Keratinocyte (primary cell): Measurements from ENCODE around the gene C1orf122.

Experiments
- EZH2 ChIP-seq: IDR thresholded peaks from one replicate; pipeline ENCODE4 v1.6.1; 2012; ENCODE audit warnings: inconsistent platforms, mild to moderate bottlenecking, low read length, moderate library complexity
- TF ChIP-seq, protein P1 (sequence below), 3 experiments: IDR thresholded peaks in 1 of 3; conservative IDR thresholded peaks in 1 of 3; optimal IDR thresholded peaks in 1 of 3; 2 replicates in 2 of 3; 3 replicates in 1 of 3; pipeline versions ENCODE3 to v1.5.1; 2011; ENCODE audit warnings: low read length in 3 of 3, mild to moderate bottlenecking in 3 of 3, moderate library complexity in 2 of 3, control low read depth in 1 of 3, inconsistent platforms in 1 of 3; ENCODE audit not compliant: insufficient read depth in 2 of 3; ENCODE audit errors: extremely low read depth in 1 of 3

DNA sequence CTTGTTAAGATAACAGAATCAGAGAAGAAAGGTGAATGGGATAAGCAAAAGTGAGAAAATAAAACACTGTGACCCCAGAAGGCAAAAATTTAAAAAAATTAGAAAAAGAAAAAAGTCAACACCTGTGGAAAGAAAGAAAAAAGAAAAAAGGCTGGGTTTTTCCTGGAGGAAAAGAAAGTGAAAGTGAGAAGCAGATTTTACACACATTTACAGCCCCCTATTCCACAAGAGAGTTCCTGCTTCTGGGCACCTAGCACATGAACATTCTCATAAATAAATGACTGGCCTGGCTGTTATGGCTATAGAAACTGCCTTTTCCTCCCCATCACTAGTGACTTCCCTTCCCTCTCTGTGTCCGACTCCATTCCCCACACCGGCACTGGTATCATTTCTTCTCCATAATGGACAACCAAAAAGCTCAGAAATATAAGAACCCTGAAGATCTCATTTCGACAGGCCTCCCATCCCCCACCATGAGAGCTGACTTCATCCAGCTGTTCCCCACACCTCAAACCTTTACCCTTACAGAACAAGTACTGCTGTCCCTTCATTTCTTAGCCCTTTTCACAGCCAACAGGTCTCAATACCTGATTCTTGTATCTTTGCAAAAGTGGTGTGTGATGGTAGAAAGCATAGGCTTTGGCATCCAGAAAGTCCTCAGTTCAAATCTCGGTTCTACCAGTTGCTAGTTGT, 39.2 kb downstream of the C1orf122 start:
- TF ChIP-seq, protein P1, sequence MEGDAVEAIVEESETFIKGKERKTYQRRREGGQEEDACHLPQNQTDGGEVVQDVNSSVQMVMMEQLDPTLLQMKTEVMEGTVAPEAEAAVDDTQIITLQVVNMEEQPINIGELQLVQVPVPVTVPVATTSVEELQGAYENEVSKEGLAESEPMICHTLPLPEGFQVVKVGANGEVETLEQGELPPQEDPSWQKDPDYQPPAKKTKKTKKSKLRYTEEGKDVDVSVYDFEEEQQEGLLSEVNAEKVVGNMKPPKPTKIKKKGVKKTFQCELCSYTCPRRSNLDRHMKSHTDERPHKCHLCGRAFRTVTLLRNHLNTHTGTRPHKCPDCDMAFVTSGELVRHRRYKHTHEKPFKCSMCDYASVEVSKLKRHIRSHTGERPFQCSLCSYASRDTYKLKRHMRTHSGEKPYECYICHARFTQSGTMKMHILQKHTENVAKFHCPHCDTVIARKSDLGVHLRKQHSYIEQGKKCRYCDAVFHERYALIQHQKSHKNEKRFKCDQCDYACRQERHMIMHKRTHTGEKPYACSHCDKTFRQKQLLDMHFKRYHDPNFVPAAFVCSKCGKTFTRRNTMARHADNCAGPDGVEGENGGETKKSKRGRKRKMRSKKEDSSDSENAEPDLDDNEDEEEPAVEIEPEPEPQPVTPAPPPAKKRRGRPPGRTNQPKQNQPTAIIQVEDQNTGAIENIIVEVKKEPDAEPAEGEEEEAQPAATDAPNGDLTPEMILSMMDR (optimal IDR thresholded peaks at IDR 0.05 in 1 of 3, IDR thresholded peaks at IDR 0.05 in 1 of 3, conservative IDR thresholded peaks at IDR 0.05 in 1 of 3; ENCODE audit: extremely low read depth in 1 of 3, insufficient read depth in 2 of 3, low read length in 3 of 3), result no peak
- no peak for TF ChIP-seq EZH2
